Right lobe of liver (tissue), 6 donors: ENCODE results near the gene B3GLCT. TPM values are rescaled to one million over a fixed set of nuclear protein-coding genes. Genes with fewer than 3 reads are reported as not detected.
A peak's percentile ranks its signal among the peaks of the same experiment; 100 is the strongest.

ENCODE experiments used
- ATAC-seq, 4 donors: fragments of 200-7000 bp; cut with Tn5 transposase; one replicate each; pipeline ENCODE4 v1.9.1; 2020; ENCODE audit warnings: mild to moderate bottlenecking in 4 of 4, moderate library complexity in 4 of 4
- DNase-seq, 3 donors: peaks; one replicate each; pipeline ENCODE4 v3.0.0-alpha.2; 2020
- H3K27ac ChIP-seq, 3 donors: fragments of 200-600 bp; one replicate each; pipeline ENCODE4 v1.8.0; 2022
- H3K27me3 ChIP-seq, 2 donors: fragments of 200-600 bp; one replicate each; pipeline ENCODE4 v1.8.0; 2022
- H3K36me3 ChIP-seq, 4 donors: fragments of 200-600 bp; sonication (generic) in 1 of 4; one replicate each; pipeline versions ENCODE4 v1.5.1 to v1.8.0; 2017 to 2022; ENCODE audit warnings: control low read depth in 1 of 4
- H3K4me1 ChIP-seq, 4 donors: fragments of 200-600 bp; sonication (generic) in 1 of 4; one replicate each; pipeline versions ENCODE4 v1.5.1 to v1.8.0; 2017 to 2022; ENCODE audit warnings: control low read depth in 1 of 4
- H3K4me3 ChIP-seq, 3 donors: fragments of 200-600 bp; one replicate each; pipeline ENCODE4 v1.8.0; 2022
- H3K9me3 ChIP-seq, 4 donors: fragments of 200-600 bp; sonication (generic) in 1 of 4; one replicate each; pipeline versions ENCODE4 v1.5.1 to v1.8.0; 2017 to 2022; ENCODE audit warnings: control low read depth in 1 of 4
- CTCF ChIP-seq, 4 donors: fragments of 200-600 bp in 3 of 4; fragments of 450-650 bp in 1 of 4; IDR thresholded peaks; one replicate each; pipeline versions ENCODE4 v1.5.1 to v1.8.0; 2016 to 2022; ENCODE audit warnings: antibody characterized with exemption in 4 of 4, mild to moderate bottlenecking in 2 of 4
- POLR2A ChIP-seq: fragments of 450-650 bp; IDR thresholded peaks from one replicate; pipeline ENCODE4 v1.6.1; 2017; ENCODE audit warnings: antibody characterized with exemption, mild to moderate bottlenecking
- WGBS: methylation state at CpG from one replicate; pipeline ENCODE4 v1.1.6; 2018; ENCODE audit warnings: low coverage, low lambda C conversion rate; ENCODE audit not compliant: insufficient coverage; ENCODE audit errors: missing lambda C conversion rate; 5-methylcytosine and 5-hydroxymethylcytosine counted together
- intact Hi-C, 2 donors: fragments of 100-400 bp; cut with DNase I; formaldehyde crosslinking; loops; one replicate each; pipeline versions ENCODE4 v1.11.2 to v1.14.1; 2022
- total RNA-seq, 6 experiments: library from RNA; depleted of rRNA in 2 of 6; stranded (reverse); fragments of >200 nt in 2 of 6; fragmentation: NEBNext Ultra II Directional in 3 of 6; extraction: Animal tissue kit (Norgen Biotek cat#: 25700) in 3 of 6; gene quantifications; one replicate each; pipeline versions ENCODE4 v1.1.0 to v1.2.4, GENCODE V29; 2016 to 2023
- donor health status: DM: no; HTN: yes; CAD: no.
- donor health status: DM: no; HTN: no; CAD: no.
- donor health status: DM: no; HTN: no; CAD: no.
- donor health status: DM: no; HTN: yes; CAD: no.
- donor health status: DM: no; HTN: yes; CAD: no.

The B3GLCT gene
- total RNA-seq, 6 experiments from 2014 or later: 2.7 to 3.6 (median 3.0) TPM

GRCh38 chr13:31346891-31347290, 147.1 kb downstream of the B3GLCT start:
- Histone ChIP-seq H3K4me3 (no peak overlapping the region), H3K27me3 (no peaks in the 10 kb centered on the region), H3K4me1 (no peaks in the 10 kb centered on the region), H3K27ac (no peak overlapping the region), H3K36me3 (no peaks in the 10 kb centered on the region), H3K9me3 (no peaks in the 10 kb centered on the region)
- intact Hi-C loops: no loop called here
- 85% methylated on average over 2 of the region's 2 CpGs for WGBS
- TF ChIP-seq CTCF (IDR thresholded peaks at IDR 0.05) (no peak), POLR2A (no peak)
- no peak for DNase-seq
- ATAC-seq: no peak

GRCh38 chr13:31349156-31349555, 149.4 kb downstream of the B3GLCT start:
- WGBS: 67% methylated on average over 4 of the region's 4 CpGs
- Histone ChIP-seq H3K4me3 (no peak overlapping the region), H3K27ac (no peak overlapping the region), H3K36me3 (no peaks in the 10 kb centered on the region), H3K9me3 (no peaks in the 10 kb centered on the region), H3K4me1 (no peaks in the 10 kb centered on the region), H3K27me3 (no peaks in the 10 kb centered on the region)
- DNase-seq: no peak
- TF ChIP-seq POLR2A (no peak), CTCF (IDR thresholded peaks at IDR 0.05) (no peak)
- intact Hi-C loops: no loop called here
- no peak for ATAC-seq

- Histone ChIP-seq H3K36me3 (no peaks in the 10 kb centered on the region), H3K4me1 (no peaks in the 10 kb centered on the region), H3K27ac (no peak overlapping the region), H3K4me3 (no peak overlapping the region), H3K27me3 (no peaks in the 10 kb centered on the region), H3K9me3 (no peaks in the 10 kb centered on the region)
- intact Hi-C loops: no loop called here
- ATAC-seq: no peak
- WGBS: 74% methylated on average over 4 of the region's 5 CpGs
- DNase-seq: no peak
- TF ChIP-seq POLR2A (no peak), CTCF (IDR thresholded peaks at IDR 0.05) (no peak)
Measured at GRCh38 chr13:31350560-31350959, 150.8 kb downstream of the B3GLCT start.

GRCh38 chr13:31351376-31351775, 151.6 kb downstream of the B3GLCT start:
- no peak for ATAC-seq
- TF ChIP-seq POLR2A (no peak), CTCF (IDR thresholded peaks at IDR 0.05) (no peak)
- Histone ChIP-seq H3K27me3 (no peaks in the 10 kb centered on the region), H3K27ac (no peak overlapping the region), H3K9me3 (no peaks in the 10 kb centered on the region), H3K36me3 (no peaks in the 10 kb centered on the region), H3K4me1 (no peaks in the 10 kb centered on the region), H3K4me3 (no peak overlapping the region)
- intact Hi-C loops: no loop called here
- 42% methylated on average over 2 of the region's 2 CpGs for WGBS
- no peak for DNase-seq

GRCh38 chr13:31352467-31352866, 152.7 kb downstream of the B3GLCT start:
- Histone ChIP-seq H3K4me3 (no peak overlapping the region), H3K4me1 (no peaks in the 10 kb centered on the region), H3K9me3 (no peaks in the 10 kb centered on the region), H3K27me3 (no peaks in the 10 kb centered on the region), H3K27ac (no peak overlapping the region), H3K36me3 (no peaks in the 10 kb centered on the region)
- peak in 1 of 4 donors; percentile 37 for ATAC-seq
- intact Hi-C loops: no loop called here
- TF ChIP-seq POLR2A (no peak), CTCF (IDR thresholded peaks at IDR 0.05) (no peak)
- DNase-seq: no peak
- WGBS: 33% methylated on average over 1 of the region's 24 CpGs
